KMS-11 (cell line): ENCODE measurements around the gene IL10RA.

Source experiments
- H2AFZ ChIP-seq: fragments of 200-600 bp; sonication (generic); 2 replicates; pipeline ENCODE4 v1.6.1; 2016; ENCODE audit warnings: antibody characterized with exemption, mixed run types, low read depth
- H3K27ac ChIP-seq: fragments of 200-600 bp; sonication (generic); 2 replicates; pipeline ENCODE4 v1.6.1; 2016; ENCODE audit warnings: mild to moderate bottlenecking, mixed run types
- H3K27me3 ChIP-seq: fragments of 200-600 bp; sonication (generic); 2 replicates; pipeline ENCODE4 v1.6.1; 2017; ENCODE audit warnings: mild to moderate bottlenecking, low read depth, mixed run types, moderate library complexity; ENCODE audit not compliant: insufficient read depth
- H3K36me3 ChIP-seq: fragments of 200-600 bp; sonication (generic); 2 replicates; pipeline ENCODE4 v1.6.1; 2017; ENCODE audit warnings: mild to moderate bottlenecking, mixed run types; ENCODE audit not compliant: insufficient read depth
- H3K4me1 ChIP-seq: fragments of 200-600 bp; sonication (generic); 2 replicates; pipeline ENCODE4 v1.6.1; 2016; ENCODE audit warnings: mild to moderate bottlenecking, low read depth, mixed run types; ENCODE audit not compliant: poor library complexity, severe bottlenecking
- H3K4me2 ChIP-seq: fragments of 200-600 bp; sonication (generic); 2 replicates; pipeline ENCODE4 v1.7.0; 2016; ENCODE audit warnings: mild to moderate bottlenecking, mixed run types
- H3K4me3 ChIP-seq: fragments of 200-600 bp; sonication (generic); IDR thresholded peaks from 2 replicates; pipeline ENCODE4 v1.6.1; 2017; ENCODE audit warnings: low read depth, low read length, mixed read lengths; ENCODE audit not compliant: insufficient read depth
- H3K79me2 ChIP-seq: fragments of 200-600 bp; sonication (generic); 2 replicates; pipeline ENCODE4 v1.6.1; 2016; ENCODE audit warnings: low read depth, mixed run types; ENCODE audit not compliant: insufficient read depth
- H3K9ac ChIP-seq: fragments of 200-600 bp; sonication (generic); 2 replicates; pipeline ENCODE4 v1.6.1; 2016; ENCODE audit warnings: mild to moderate bottlenecking, mixed run types
- H4K20me1 ChIP-seq: fragments of 200-600 bp; sonication (generic); 2 replicates; pipeline ENCODE4 v1.6.1; 2016; ENCODE audit warnings: mild to moderate bottlenecking, mixed run types; ENCODE audit not compliant: insufficient read depth
- TF ChIP-seq, protein P1 (sequence below): fragments of 200-600 bp; sonication (generic); conservative IDR thresholded peaks from 2 replicates; pipeline ENCODE4 v1.6.1; 2017; ENCODE audit warnings: low read depth, mild to moderate bottlenecking, antibody characterized with exemption, low read length, moderate library complexity, mixed read lengths

Gene IL10RA

DNA sequence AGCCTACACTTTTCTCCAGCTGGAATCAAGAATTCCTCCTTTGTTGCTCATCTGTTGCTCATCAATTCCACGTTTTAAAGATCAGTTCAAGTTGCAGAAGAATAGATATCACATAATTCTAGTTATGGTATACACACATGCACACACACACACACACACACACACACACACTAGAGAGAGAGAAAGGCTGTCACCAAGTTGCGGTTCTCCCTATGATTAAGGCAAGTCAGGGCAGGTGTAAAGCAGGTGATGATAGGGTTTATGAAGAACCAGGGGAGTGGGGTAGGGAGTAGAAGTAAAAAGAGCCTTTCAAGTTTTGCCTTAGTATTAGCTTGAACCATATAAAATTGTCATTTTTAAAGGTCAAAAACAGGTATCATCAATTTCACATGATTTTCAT is 59.0 kb downstream of the IL10RA start:
- H3K27me3 ChIP-seq, result no peaks in the 10 kb centered on the region
- H2AFZ ChIP-seq, result no peak overlapping the region
- no peaks in the 10 kb centered on the region for H3K4me1 ChIP-seq
- H3K9ac ChIP-seq, result no peak overlapping the region
- TF ChIP-seq, protein P1, sequence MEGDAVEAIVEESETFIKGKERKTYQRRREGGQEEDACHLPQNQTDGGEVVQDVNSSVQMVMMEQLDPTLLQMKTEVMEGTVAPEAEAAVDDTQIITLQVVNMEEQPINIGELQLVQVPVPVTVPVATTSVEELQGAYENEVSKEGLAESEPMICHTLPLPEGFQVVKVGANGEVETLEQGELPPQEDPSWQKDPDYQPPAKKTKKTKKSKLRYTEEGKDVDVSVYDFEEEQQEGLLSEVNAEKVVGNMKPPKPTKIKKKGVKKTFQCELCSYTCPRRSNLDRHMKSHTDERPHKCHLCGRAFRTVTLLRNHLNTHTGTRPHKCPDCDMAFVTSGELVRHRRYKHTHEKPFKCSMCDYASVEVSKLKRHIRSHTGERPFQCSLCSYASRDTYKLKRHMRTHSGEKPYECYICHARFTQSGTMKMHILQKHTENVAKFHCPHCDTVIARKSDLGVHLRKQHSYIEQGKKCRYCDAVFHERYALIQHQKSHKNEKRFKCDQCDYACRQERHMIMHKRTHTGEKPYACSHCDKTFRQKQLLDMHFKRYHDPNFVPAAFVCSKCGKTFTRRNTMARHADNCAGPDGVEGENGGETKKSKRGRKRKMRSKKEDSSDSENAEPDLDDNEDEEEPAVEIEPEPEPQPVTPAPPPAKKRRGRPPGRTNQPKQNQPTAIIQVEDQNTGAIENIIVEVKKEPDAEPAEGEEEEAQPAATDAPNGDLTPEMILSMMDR, result no peak
- H3K27ac ChIP-seq, result no peak overlapping the region
- H3K4me3 ChIP-seq, result no peak overlapping the region
- no peaks in the 10 kb centered on the region for H4K20me1 ChIP-seq
- no peak overlapping the region for H3K4me2 ChIP-seq
- H3K36me3 ChIP-seq, result no peaks in the 10 kb centered on the region
- H3K79me2 ChIP-seq, result no peaks in the 10 kb centered on the region

DNA sequence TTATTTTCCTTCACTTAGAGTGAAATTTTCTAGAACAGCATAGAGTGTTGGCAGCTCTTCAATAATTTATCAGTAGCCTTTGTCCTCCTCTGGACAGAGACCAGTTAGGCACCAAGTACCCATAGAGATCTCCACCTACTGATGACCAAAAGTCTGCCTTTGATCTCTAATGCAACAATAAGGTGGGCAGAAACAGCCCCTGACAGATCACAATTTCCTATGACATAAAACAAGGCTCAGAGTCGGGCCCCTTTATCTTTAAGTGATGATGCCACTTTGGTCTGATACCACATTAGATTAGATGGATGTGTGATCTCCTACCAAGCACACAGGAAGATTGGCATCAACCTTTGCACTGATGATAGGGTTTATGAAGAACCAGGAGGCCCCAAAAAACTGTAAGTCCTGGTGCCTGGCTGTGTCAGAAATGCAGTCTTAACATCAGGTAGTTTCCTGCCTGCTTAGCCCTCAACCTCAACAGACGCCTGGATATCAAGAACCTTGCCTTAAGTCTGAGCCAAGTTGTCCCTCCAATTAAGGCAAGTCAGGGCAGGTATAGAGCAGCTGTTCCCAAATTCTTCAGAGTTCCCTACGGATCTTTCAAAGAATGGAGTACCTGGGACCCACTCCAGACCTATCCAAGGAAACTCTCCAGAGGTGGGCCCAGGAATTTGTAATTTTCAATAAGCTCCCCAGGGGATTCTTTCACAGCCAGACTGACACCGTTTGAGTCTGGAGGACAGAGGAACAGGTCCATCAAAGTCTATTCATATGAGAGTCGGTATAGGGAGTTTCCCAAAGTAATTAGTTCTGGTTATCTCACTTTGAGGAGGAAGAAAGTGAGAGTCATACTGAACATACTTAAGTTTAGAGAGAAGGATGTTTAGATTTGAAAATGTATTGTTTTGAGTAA is 60.1 kb downstream of the IL10RA start:
- Histone ChIP-seq H3K79me2 (no peaks in the 10 kb centered on the region), H2AFZ (no peak overlapping the region), H3K4me3 (no peak overlapping the region), H3K27ac (no peak overlapping the region), H3K36me3 (no peaks in the 10 kb centered on the region), H3K9ac (no peak overlapping the region), H3K4me2 (no peak overlapping the region), H3K4me1 (no peaks in the 10 kb centered on the region), H4K20me1 (no peaks in the 10 kb centered on the region), H3K27me3 (no peaks in the 10 kb centered on the region)
- TF ChIP-seq, protein P1, result no peak

DNA sequence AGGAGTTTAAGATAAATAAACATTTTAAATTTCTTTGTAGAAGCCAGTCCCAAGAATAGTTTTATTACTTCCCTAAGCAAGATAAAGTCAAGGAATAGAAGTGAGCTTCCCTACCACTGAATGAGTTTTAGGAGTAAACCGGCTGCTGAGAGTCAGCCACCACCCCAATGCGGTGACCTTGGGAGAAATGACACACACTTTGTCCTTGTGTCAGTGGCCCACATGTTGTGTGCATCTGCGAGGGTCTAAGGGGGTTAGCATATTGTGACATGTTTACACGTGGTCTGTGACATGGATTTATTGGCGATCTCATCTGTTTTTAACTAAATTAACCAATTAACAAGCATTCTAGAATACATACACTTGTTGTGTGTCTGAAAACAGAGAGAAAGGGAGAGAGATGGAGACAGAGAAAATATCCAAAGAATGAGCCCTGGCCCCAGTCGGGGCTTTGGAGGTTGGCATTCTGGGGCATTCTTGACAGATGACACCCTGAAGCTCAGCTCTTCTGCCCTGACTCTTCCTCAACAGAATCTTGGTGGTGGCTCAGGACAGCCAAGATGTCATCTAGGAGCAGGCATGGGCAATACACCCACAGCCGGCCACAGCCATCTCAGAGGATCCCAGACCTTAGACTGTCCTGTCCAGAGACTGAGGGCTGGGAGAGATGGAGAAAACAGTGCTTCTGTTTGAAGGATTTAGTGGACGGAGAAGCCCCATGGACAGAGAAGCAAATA is 60.9 kb downstream of the IL10RA start:
- TF ChIP-seq, protein P1, result no peak
- no peaks in the 10 kb centered on the region for H4K20me1 ChIP-seq
- no peak overlapping the region for H2AFZ ChIP-seq

DNA sequence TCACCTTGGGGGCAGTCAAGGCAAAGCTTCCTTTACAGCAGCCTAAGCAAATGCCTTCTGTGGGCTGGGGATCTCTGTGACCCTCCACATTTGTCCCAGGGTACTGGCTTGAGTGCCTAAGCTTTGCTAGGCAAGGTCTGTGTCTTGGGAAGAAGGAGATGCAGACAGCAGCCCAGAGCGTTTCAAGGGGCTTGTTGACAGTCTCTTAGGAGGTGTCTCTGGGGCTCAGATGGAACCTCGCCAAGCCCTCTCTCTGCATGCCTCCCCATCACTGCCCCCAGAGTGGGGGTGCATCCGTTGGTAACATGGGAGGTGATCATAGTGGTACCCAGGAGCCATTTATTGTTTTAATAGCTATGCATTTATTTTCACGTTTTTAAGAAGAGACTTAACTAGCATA is 61.6 kb downstream of the IL10RA start:
- no peaks in the 10 kb centered on the region for H3K27me3 ChIP-seq
- H4K20me1 ChIP-seq, result no peaks in the 10 kb centered on the region
- H3K4me2 ChIP-seq, result no peak overlapping the region
- no peak overlapping the region for H3K27ac ChIP-seq
- H3K79me2 ChIP-seq, result no peaks in the 10 kb centered on the region
- H3K4me1 ChIP-seq, result no peaks in the 10 kb centered on the region
- H3K4me3 ChIP-seq, result no peak overlapping the region
- TF ChIP-seq, protein P1, result no peak
- no peak overlapping the region for H3K9ac ChIP-seq
- no peak overlapping the region for H2AFZ ChIP-seq
- no peaks in the 10 kb centered on the region for H3K36me3 ChIP-seq

More for the DNA sequence above, 60.9 kb downstream of the IL10RA start:
- Histone ChIP-seq H3K4me1 (no peaks in the 10 kb centered on the region), H3K4me2 (no peak overlapping the region), H3K4me3 (no peak overlapping the region), H3K9ac (no peak overlapping the region), H3K79me2 (no peaks in the 10 kb centered on the region), H3K36me3 (no peaks in the 10 kb centered on the region), H3K27ac (no peak overlapping the region), H3K27me3 (no peaks in the 10 kb centered on the region)
